NCI-H2171 (cell line): ENCODE measurements around the gene MRPL22.
"Not testable (repeated sequence)": the region's sequence is repeated elsewhere in the genome, so short reads cannot be mapped to it uniquely, and the experiment has no call there.

Experiments used
- DNase-seq: peaks from one replicate; lab custom pipeline; 2025; lab: John Stamatoyannopoulos, UW

MRPL22 gene

DNA sequence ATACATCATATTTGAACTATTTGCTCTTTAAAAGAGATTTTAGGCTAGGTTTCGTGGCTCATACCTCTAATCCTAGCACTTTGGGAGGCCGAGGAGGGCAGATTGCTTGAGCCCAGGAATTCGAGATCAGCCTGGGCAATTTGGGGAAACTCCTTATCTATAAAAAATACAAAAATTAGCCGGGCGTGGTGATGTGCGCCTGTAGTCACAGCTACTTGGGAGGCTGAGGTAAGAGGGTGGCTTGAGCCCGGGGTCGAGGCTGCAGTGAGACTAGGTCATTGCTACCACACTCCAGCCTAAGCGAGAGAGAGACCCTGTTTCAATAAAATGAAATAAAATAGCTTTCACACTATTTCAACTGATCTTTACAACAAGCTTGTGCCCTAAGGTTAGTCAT, 500 bp upstream of the MRPL22 start:
- DNase-seq: no peak

- DNase-seq: no peak
Measured at GRCh38 chr5:154943527-154943926, 2.7 kb downstream of the MRPL22 start.

DNA sequence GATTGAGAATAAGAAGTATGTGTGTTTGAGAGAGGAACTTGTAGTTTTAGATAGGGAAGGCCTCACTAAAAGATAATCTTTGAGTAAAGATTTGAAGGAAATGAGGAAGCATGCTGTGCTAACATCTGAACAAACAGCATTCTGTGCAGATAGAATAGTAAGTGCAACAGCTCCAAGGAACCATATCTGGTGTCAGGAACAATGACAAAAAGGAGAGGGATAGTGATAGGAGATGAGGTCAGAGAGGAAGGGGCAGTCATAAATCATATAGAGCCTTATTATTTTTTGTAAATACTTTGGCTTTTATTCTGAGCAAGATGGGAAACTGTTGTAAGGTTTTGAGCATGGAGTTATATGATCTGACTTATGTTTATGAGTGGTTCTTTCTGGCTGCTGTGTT, 3.8 kb downstream of the MRPL22 start:
- no peak for DNase-seq

DNA sequence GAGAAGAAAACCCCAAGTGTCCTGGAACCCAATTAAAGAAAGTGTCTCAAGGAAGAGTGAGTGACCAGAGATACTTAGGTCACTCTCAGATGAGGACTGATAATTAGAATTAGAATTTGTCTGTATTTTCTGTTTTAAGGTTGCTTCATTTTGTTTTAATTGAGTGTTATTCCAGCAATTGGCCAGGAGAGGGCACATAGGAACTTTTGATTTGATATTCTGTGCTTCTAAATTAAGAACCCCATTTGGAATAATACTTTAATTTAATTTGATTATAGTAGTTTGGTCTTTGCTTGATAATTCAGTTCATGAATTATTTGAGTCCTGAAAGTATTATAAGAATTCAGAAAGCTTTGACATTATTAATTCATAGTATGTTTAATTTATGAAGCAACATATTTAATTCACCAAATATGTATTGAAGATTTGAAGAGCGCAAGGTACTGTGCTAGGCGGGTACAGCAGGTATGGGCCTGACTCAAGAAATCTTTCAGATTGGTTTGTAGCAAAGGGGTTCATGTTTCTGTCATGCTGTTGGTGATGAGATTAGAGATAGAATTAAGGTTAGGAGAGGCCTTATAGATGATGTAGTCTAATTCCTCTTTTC, 4.9 kb downstream of the MRPL22 start:
- DNase-seq: no peak

DNA sequence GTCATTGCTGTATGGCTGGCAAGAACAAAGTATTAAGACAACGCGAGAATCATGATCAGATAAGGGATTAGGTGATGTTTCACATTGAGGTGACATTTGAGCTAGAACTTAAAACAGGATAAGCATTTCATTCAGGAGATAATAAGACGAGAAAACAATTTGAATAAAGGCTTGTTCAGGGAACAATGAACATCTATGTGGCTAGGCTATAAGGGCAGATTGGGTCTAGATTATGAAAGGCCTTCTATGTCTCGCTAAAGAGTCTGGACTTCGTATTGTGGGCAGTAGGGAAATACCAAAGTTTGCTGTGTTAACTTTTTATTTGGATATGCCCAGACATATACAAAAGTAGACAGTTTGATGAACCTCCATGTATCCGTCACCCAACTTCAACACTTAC, 6.9 kb downstream of the MRPL22 start:
- DNase-seq: no peak

- DNase-seq: no peak
Measured at GRCh38 chr5:154948313-154948712, 7.4 kb downstream of the MRPL22 start.

- DNase-seq: no peak
Measured at GRCh38 chr5:154949781-154950180, 8.9 kb downstream of the MRPL22 start.

- no peak for DNase-seq
Measured at GRCh38 chr5:154956712-154957111, 15.8 kb downstream of the MRPL22 start.

DNA sequence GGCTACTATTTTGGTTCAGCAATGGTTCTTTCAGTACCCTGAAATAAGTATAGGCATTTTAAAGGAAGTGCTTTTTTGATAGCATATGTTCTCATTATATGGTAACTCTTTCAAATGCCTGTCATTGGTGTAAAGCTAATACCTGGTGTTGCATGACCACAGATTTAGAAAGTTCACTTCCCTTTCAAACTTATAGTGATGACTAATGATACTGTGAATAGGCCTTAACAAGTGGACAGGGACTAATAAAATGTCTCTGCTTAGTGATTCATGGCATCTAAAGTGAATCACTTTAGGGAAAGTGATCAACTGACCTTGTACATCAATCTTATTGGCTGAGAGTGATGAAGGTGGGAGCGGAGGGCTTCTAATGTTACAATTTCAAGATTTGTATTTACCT, 21.6 kb downstream of the MRPL22 start:
- no peak for DNase-seq

DNA sequence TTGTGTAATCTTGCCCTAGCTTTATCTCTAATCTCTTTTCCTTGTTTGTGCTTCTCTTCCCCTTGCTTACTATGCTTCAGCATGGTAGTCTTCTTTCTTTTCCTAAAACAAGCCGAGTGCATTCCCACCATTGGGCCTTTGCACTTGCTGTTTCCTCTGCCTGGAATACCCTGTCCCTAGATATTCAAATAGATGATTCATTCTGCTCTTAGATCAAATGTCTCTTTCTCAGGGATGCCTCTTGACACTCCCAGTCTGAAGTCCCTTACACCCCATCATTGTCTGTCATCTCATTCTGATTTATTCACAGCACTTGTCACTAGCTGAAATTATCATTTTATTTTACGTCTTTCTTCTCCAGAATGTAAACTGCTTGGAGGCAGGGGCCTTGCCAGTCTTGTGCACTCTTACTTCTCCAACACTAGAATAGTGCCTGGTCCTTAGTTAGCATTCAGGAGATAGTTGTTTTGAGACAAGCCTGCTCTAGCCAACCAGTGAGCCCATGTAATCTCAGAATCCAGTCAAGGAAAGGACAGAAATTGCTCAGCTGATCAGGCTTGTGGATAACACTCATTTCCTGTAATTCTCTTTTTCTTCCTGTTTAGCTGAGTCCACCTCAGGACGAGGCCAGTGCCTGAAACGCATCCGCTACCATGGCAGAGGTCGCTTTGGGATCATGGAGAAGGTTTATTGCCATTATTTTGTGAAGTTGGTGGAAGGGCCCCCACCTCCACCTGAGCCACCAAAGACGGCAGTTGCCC, 25.4 kb downstream of the MRPL22 start:
- no peak for DNase-seq

- DNase-seq: no peak
Measured at GRCh38 chr5:154966874-154967273, 26.0 kb downstream of the MRPL22 start.

- no peak for DNase-seq
Measured at GRCh38 chr5:154967421-154968024, 26.6 kb downstream of the MRPL22 start.

- no peak for DNase-seq
Measured at GRCh38 chr5:154968953-154969352, 28.1 kb downstream of the MRPL22 start.

DNA sequence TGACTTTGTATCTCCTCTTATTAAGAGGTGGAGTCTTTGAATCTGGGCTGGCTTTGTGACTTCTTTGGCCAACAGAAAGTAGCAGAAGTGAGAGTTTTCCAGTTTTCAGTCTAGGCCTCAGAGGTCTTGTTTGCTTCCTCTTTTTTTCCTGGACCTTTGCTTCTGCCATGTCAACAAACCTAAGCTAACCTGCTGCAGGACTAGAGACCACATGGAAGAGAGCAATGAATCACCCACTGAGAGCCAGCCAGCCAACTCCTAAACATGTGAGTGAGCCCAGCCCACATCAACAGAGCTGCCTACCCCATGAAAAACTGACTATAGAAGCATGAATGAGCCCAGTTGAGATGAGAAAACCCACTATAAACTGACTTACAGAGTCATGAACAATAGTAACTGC, 29.9 kb downstream of the MRPL22 start:
- DNase-seq: no peak

- DNase-seq: no peak
Measured at GRCh38 chr5:154971501-154971900, 30.6 kb downstream of the MRPL22 start.

DNA sequence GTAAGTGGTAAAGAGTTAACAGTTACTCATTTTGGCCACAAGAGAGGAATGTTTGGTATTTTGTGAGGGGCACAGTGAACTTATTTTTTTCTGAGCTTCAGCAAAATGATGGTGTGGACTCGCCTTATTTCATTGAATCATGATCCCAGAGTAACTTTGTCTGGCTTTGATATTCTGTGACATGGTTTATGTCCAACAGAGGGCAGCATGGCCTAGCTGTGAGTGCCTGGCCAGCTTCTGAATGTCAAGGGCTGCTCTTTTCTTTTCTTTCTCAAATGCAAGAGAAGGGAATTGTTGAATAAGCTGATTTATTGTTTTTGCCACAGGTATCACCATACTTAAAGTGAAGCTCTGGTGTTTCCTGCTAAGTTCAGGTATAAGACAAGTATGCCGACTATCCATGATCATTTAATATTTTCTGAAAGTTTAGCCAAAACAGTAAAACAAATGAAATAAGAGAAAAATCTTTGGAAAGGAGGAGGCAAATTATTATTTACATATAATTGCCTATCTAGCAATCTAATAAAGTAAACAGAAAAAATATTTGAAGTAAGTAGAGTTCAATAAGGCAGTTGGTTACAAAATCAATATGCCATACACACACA, 31.7 kb downstream of the MRPL22 start:
- peak; percentile 7 for DNase-seq

- DNase-seq: not testable (repeated sequence)
Measured at GRCh38 chr5:154976082-154976481, 35.2 kb downstream of the MRPL22 start.

DNA sequence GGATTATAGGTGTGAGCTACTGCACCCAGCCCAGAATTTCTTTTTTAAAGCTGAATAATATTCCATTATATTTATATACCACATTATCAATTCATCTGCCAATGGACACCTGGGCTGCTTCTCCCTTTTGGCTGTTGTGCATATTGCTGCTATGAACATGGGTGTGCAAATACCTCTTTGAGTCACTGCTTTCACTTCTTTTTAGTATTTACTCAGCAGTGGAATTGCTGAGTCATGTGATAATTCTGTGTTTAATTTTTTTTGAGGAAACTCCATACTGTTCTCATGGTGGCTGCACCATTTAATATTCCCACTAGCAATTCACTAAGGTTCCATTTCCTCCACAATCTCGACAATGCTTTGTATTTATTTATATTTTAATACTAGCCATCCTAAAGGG, 36.5 kb downstream of the MRPL22 start:
- DNase-seq: no peak

- not testable (repeated sequence) for DNase-seq
Measured at GRCh38 chr5:154978294-154978693, 37.4 kb downstream of the MRPL22 start.

DNA sequence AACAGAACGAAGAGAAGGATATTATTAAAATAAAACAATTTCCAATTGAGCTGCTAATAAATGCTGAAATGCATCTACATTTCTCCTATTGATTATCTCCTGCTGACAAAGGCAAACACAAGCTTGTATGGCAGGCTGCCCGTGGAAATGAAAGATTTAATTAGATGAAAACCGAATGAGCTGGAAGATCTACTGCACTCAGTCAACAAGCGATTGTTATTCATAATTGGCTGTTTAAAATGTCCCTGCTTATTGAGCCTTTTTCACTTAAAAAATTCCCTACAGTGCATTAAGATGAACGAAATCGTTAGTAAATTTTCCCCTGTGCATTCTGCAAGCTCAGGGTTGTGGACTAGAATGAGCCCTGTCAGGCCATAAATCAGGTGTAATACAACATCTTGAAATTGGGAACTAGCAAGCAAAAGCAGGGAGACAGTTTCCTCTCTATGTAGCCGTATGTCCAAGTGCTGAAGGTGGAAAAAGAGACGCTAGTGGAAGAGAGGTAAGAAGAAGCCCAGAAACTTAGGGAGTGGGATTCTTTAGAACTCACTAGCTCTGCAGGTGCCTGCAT, 44.2 kb downstream of the MRPL22 start:
- DNase-seq: no peak

DNA sequence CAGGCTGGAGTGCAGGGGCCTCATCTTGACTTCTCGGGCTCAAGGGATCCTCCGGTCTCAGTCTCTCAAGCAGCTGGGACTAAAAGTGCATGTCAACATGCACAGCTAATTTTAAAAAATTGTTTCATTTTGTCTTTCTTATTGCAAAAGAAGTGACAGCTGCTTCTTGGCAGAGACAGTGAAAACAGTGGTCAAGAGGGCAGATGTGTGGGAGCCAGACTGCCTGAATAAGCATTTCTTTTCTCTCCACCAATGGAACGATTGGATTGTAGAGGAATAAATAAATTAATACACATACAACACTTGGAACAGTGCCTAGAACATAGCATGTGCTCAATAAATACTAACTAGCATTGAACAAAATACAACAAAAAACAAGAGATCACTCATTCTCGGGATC, 45.3 kb downstream of the MRPL22 start:
- DNase-seq: no peak

DNA sequence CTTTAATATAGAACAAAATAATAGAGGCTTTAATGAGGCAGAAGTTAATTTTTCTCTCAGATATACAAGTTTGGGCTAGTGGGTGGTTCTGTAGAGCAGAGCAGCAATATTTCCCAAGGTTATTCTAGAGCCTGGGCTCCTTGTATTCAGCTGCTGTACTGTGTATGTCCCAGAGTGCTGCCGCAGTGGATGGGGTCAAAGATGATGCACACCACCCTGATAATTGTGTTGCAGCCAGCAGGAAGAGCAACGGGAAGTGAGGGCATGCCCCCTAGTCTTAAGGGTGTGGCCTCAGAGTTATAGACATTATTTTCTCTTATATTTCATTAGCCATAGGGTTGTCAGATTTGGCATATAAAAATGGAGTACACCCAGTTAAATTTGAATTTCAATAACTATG, 48.8 kb downstream of the MRPL22 start:
- DNase-seq: no peak

DNA sequence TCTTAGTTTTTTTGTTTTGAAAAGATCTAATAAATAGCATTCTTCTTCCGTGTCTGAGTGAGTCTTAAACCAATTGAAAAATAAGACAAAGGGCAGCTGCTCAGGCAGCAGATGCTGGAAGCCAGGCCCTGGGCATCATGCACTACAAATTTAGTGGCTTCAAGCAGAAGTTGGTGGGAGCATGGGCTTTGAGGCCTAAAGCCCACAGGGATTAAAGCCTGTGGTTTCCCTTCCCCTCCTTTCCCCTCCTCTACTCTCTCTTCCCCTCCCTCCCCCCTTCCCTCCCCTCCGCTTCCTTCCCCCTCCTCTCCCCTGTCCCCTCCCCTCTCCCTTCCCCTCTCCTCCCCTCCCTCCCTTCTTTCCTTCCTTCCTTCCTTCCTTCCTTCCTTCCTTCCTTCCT, 52.6 kb downstream of the MRPL22 start:
- no peak for DNase-seq
